Ureter (tissue), 1 donor: ENCODE data around the gene CCDC171. TPM values are rescaled to one million over a fixed set of nuclear protein-coding genes. Genes with fewer than 3 reads are reported as not detected.
A peak's percentile ranks its signal among the peaks of the same experiment; 100 is the strongest.
"Not testable (repeated sequence)": the region's sequence is repeated elsewhere in the genome, so short reads cannot be mapped to it uniquely, and the experiment has no call there.

ENCODE experiments used
- DNase-seq: peaks from one replicate; pipeline ENCODE4 v3.0.0-alpha.2; 2020; ENCODE audit warnings: low spot score
- total RNA-seq: library from RNA; stranded (reverse); gene quantifications from one replicate; pipeline ENCODE4 v1.2.4, GENCODE V29; 2023
- donor health status: DM: yes; HTN: yes; CAD: no.

The CCDC171 gene
- total RNA-seq = 4.5 TPM

GRCh38 chr9:15552636-15553527 lies at the start of gene CCDC171:
TSS of gene CCDC171 (plus strand) at chr9:15553043. CDS start at chr9:15564089, 11,046 bp downstream.
- peak; percentile 93 for DNase-seq

GRCh38 chr9:15505921-15506320 lies 46.9 kb upstream of the CCDC171 start:
- DNase-seq = no peak

- no peak for DNase-seq
Measured at GRCh38 chr9:15509931-15510788, 42.7 kb upstream of the CCDC171 start.

- peak; percentile 77 for DNase-seq
Measured at GRCh38 chr9:15510789-15511575, 41.9 kb upstream of the CCDC171 start, which contains the start of gene PSIP1. TSS of gene PSIP1 (minus strand) at chr9:15510970. CDS start at chr9:15510188, 782 bp downstream.

- no peak for DNase-seq
Measured at GRCh38 chr9:15512204-15512603, 40.6 kb upstream of the CCDC171 start.

GRCh38 chr9:15512889-15513288 lies 40.0 kb upstream of the CCDC171 start:
- DNase-seq = no peak

GRCh38 chr9:15513335-15513734 lies 39.5 kb upstream of the CCDC171 start:
- DNase-seq = no peak

GRCh38 chr9:15519831-15520230 lies 33.0 kb upstream of the CCDC171 start:
- no peak for DNase-seq

- no peak for DNase-seq
Measured at GRCh38 chr9:15521254-15521653, 31.6 kb upstream of the CCDC171 start.

- DNase-seq = no peak
Measured at GRCh38 chr9:15522130-15522755, 30.6 kb upstream of the CCDC171 start.

GRCh38 chr9:15524845-15525455 lies 27.9 kb upstream of the CCDC171 start:
- DNase-seq = no peak

- no peak for DNase-seq
Measured at GRCh38 chr9:15525958-15526357, 26.9 kb upstream of the CCDC171 start.

- not testable (repeated sequence) for DNase-seq
Measured at GRCh38 chr9:15527035-15527434, 25.8 kb upstream of the CCDC171 start.

- DNase-seq = no peak
Measured at GRCh38 chr9:15529566-15530324, 23.1 kb upstream of the CCDC171 start.

- no peak for DNase-seq
Measured at GRCh38 chr9:15531380-15531779, 21.5 kb upstream of the CCDC171 start.

- no peak for DNase-seq
Measured at GRCh38 chr9:15541872-15542271, 11.0 kb upstream of the CCDC171 start.

- no peak for DNase-seq
Measured at GRCh38 chr9:15542624-15543023, 10.2 kb upstream of the CCDC171 start.

GRCh38 chr9:15543047-15543813 lies 9.6 kb upstream of the CCDC171 start:
- DNase-seq = no peak

GRCh38 chr9:15549611-15550010 lies 3.2 kb upstream of the CCDC171 start:
- DNase-seq = no peak
